Tibial artery (tissue), 4 donors: ENCODE results near the gene PSMG3.

Source experiments
- DNase-seq, 2 donors: peaks; one replicate each; pipeline ENCODE4 v3.0.0-alpha.2; 2019
- H3K27ac ChIP-seq, 2 donors: fragments of 200-600 bp; sonication (generic) in 1 of 2; 1 replicate in 1 of 2; 2 replicates in 1 of 2; pipeline ENCODE4 v1.5.1; 2018 to 2019; ENCODE audit warnings: mild to moderate bottlenecking in 1 of 2
- H3K27me3 ChIP-seq, 2 donors: fragments of 200-600 bp; sonication (generic) in 1 of 2; one replicate each; pipeline versions ENCODE4 v1.5.1 to v1.6.0; 2016 to 2019
- H3K36me3 ChIP-seq, 3 donors: fragments of 200-600 bp; sonication (generic) in 2 of 3; one replicate each; pipeline ENCODE4 v1.5.1; 2016 to 2019; ENCODE audit warnings: mild to moderate bottlenecking in 2 of 3
- H3K4me1 ChIP-seq, 4 donors: fragments of 200-600 bp; sonication (generic) in 2 of 4; 1 replicate in 3 of 4; 2 replicates in 1 of 4; pipeline ENCODE4 v1.5.1; 2016 to 2019
- H3K4me3 ChIP-seq, 2 donors: fragments of 200-600 bp; sonication (generic) in 1 of 2; 1 replicate in 1 of 2; 2 replicates in 1 of 2; pipeline ENCODE4 v1.5.1; 2018 to 2019; ENCODE audit warnings: mild to moderate bottlenecking in 2 of 2
- H3K9me3 ChIP-seq, 3 donors: fragments of 200-600 bp; sonication (generic) in 1 of 3; one replicate each; pipeline ENCODE4 v1.5.1; 2016 to 2019
- intact Hi-C: fragments of 100-400 bp; cut with DNase I; formaldehyde crosslinking; loops from one replicate; pipeline ENCODE4 v1.15.0; 2023; ENCODE audit warnings: low total_unique reads
- TF ChIP-seq, protein P1 (sequence below), 2 experiments: fragments of 200-600 bp in 1 of 2; fragments of 450-650 bp in 1 of 2; IDR thresholded peaks; one replicate each; pipeline ENCODE4 v1.5.1; 2017 to 2019; ENCODE audit warnings: antibody characterized with exemption in 2 of 2, mild to moderate bottlenecking in 1 of 2, moderate library complexity in 1 of 2

The PSMG3 gene

DNA sequence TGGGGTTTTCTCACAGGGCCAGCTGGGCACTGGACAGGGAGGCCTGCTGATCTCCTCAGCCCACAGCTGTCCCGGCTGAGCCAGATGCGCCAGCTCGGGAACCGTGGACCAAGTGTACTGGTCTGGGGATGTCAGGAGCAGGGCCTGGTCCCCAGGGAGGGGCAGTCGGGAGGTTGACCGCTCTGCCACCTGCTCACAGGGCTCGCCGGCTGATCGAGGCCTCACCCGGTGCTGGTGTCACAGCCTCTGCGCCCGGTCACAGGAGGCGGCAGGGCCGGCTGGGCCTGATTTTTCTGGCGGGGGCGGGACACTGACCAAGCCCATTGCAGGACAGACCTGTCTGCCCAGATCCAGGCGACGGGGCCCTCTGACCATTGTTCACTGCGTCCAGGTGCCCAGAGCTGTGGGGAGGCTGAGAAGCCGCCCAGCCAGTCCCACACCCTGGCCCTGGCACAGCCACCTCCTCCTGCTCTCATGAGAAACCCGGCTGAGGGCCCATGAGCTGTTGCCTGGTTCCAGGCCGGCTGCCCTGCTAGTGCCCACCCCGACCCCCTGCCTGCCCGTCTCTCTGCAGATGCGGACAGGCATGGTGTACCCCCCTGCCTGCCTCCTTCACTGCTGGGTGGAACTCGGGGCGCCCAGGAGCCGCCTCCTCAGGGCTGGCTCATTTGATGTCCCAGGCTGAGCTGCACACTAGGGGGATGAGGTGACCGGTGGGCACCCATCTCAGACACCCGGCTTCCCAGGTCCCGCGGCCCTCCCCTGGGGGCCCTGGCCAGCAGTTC, 10.8 kb downstream of the PSMG3 start:
- H3K27ac ChIP-seq = no peak overlapping the region
- intact Hi-C loops = no loop called here
- H3K36me3 ChIP-seq = no peaks in the 10 kb centered on the region
- peaks cover 0 to 34% (median 7%) of the 10 kb centered on the region in 4 donors for H3K4me1 ChIP-seq
- H3K9me3 ChIP-seq = no peaks in the 10 kb centered on the region
- peaks cover 0 to 54% of the 10 kb centered on the region in 2 donors for H3K27me3 ChIP-seq
- H3K4me3 ChIP-seq = no peak overlapping the region
- DNase-seq = no peak
- TF ChIP-seq, protein P1, sequence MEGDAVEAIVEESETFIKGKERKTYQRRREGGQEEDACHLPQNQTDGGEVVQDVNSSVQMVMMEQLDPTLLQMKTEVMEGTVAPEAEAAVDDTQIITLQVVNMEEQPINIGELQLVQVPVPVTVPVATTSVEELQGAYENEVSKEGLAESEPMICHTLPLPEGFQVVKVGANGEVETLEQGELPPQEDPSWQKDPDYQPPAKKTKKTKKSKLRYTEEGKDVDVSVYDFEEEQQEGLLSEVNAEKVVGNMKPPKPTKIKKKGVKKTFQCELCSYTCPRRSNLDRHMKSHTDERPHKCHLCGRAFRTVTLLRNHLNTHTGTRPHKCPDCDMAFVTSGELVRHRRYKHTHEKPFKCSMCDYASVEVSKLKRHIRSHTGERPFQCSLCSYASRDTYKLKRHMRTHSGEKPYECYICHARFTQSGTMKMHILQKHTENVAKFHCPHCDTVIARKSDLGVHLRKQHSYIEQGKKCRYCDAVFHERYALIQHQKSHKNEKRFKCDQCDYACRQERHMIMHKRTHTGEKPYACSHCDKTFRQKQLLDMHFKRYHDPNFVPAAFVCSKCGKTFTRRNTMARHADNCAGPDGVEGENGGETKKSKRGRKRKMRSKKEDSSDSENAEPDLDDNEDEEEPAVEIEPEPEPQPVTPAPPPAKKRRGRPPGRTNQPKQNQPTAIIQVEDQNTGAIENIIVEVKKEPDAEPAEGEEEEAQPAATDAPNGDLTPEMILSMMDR (IDR thresholded peaks at IDR 0.05) = no peak

DNA sequence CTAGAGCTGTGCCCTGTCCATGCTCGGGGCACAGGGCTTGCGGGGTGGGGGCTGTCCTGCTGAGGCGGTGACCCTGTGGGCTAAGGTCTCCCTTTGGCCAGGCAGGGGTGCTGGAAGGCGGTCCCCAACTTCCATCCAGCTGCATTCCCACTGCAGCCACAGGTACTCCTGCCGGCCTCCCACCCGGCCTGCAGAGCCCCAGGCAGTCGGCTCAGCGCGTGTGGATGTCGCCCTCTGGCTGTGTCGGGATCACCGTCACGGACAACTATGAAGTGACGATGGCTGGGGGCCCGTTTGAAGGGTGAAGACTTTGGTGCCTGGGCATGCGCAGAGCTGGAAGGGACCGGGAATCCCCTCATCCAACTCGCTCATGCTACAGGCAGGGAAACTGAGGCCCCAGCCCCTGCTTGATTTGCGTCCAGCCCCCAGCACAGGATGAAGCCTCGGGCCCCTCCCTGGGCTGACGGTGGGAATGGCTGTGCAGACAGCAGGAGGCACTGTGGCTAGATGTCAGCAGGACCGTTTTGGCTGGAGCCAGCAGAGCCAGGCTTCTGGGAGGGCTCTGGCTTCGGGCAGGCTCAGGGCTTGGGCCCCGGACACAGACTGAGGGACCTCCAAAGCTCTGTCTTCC, 11.5 kb downstream of the PSMG3 start:
- H3K4me1 ChIP-seq = peaks cover 0 to 34% (median 7%) of the 10 kb centered on the region in 4 donors
- peaks cover 0 to 54% of the 10 kb centered on the region in 2 donors for H3K27me3 ChIP-seq
- no peak overlapping the region for H3K4me3 ChIP-seq
- DNase-seq = no peak
- intact Hi-C loops = no loop called here
- TF ChIP-seq, protein P1 (IDR thresholded peaks at IDR 0.05) = peak; percentile 17 to 30
- H3K27ac ChIP-seq = no peak overlapping the region
- no peaks in the 10 kb centered on the region for H3K9me3 ChIP-seq
- H3K36me3 ChIP-seq = no peaks in the 10 kb centered on the region

DNA sequence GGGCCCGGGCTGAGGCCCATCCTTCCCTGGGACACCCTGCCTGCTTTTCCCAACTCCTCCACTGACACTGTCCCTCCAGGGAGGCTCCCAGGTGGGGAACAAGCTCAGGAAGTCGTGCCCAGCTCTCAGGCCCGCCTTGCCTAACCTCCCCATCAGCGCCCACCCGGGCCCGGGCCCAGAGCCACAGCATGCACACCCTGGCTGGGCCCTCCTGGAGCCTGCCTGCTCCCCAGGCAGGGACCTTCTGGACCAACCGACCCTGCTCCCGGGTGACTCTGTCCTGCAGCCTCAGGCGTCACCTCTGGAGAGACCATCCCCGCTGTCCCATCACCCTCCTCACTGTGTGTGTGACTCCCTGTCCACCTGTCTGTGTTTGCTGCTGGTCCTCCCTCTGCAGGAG, 12.1 kb downstream of the PSMG3 start:
- H3K27ac ChIP-seq = no peak overlapping the region
- intact Hi-C loops = no loop called here
- peaks cover 0 to 53% of the 10 kb centered on the region in 2 donors for H3K27me3 ChIP-seq
- no peak for DNase-seq
- H3K36me3 ChIP-seq = no peaks in the 10 kb centered on the region
- H3K9me3 ChIP-seq = no peaks in the 10 kb centered on the region
- no peak overlapping the region for H3K4me3 ChIP-seq
- TF ChIP-seq, protein P1 (IDR thresholded peaks at IDR 0.05) = no peak
- peaks cover 0 to 34% (median 7%) of the 10 kb centered on the region in 4 donors for H3K4me1 ChIP-seq

DNA sequence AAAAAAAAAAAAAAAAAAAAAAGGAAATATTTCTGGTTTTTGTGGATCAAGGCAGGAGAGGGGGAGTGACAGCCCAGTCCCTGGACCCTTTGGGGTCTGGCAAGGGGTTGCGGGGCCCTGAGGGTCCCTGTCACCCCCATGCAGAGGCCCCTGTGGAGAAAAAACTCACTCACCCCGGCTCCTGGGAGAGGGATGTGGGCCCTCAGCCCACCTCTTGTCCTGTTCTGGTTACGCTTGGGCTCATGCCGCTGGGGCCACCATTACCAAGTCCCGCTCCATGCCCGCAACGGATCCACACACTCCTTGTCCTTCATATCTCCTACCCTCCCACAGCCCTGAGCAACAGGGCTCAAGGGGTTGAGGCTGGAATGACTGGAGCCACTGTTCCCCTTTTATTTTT, 12.8 kb downstream of the PSMG3 start:
- DNase-seq = no peak
- Histone ChIP-seq H3K4me1 (peaks cover 0 to 34% (median 7%) of the 10 kb centered on the region in 4 donors), H3K36me3 (no peaks in the 10 kb centered on the region), H3K27me3 (peaks cover 0 to 49% of the 10 kb centered on the region in 2 donors), H3K27ac (no peak overlapping the region), H3K9me3 (no peaks in the 10 kb centered on the region), H3K4me3 (no peak overlapping the region)
- intact Hi-C loops = no loop called here
- TF ChIP-seq, protein P1 (IDR thresholded peaks at IDR 0.05) = no peak

DNA sequence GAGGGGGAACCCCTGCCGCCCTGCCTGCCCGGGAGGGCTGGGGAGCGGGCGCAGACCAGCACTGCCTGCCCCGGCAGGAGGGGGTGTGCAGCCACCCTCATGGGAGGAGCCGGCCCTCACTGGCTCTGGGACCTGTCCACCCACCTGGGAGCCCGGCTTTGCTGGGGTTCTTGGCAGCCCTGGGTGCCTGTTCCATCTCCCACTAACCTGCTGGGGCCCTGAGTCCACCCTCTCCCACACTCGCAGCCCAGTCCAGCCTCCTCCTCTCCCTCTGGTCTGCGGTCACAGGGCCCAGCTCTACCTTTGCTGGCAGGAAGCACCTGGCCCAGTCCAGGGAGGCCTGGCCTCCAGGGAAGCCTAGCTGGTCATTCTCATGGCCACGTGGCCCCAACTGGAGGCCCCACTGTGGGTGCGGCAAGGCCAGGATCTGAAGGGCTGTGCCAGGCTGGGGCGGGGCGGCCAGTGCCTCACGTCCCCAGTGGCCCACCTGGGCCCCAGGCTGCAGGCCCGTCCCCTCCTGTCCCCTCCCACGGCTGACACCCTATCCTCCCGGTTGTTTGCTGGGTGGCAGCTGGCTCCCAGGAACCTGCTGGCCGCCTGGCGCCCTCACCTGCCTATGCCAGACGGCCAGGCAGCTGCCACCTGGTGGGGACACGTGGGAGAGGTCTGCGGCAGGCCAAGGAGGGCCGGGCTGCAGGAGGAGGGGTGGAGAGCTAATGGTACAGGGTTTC, 13.9 kb downstream of the PSMG3 start, which contains the start of gene TMEM184A:
TMEM184A (minus strand) TSS at position 393 of the 731 bp plus-strand sequence. CDS start 721 bp downstream, outside the sequence.
- H3K9me3 ChIP-seq = no peaks in the 10 kb centered on the region
- H3K27me3 ChIP-seq = peaks cover 0 to 42% of the 10 kb centered on the region in 2 donors
- H3K36me3 ChIP-seq = no peaks in the 10 kb centered on the region
- H3K27ac ChIP-seq = no peak within 1 kb of the TSS
- peaks cover 0 to 34% (median 7%) of the 10 kb centered on the region in 4 donors for H3K4me1 ChIP-seq
- intact Hi-C loops = no loop called here
- TF ChIP-seq, protein P1 (IDR thresholded peaks at IDR 0.05) = no peak
- no peak for DNase-seq
- no peak within 1 kb of the TSS for H3K4me3 ChIP-seq
